H9 (cell line): ENCODE data around the gene GET4. TPM values are rescaled to one million over a fixed set of nuclear protein-coding genes. Genes with fewer than 3 reads are reported as not detected.

ENCODE experiments used
- DNase-seq: peaks from one replicate; pipeline ENCODE4 v3.0.0-alpha.2; 2017
- H2AFZ ChIP-seq: one replicate; pipeline ENCODE4 v1.6.1; 2013; ENCODE audit warnings: mild to moderate bottlenecking, low read length, control low read depth, moderate library complexity
- H2AK5ac ChIP-seq: 2 replicates; pipeline ENCODE4 v1.6.1; 2013; ENCODE audit warnings: low read length, control low read depth, mixed read lengths; ENCODE audit not compliant: insufficient read length
- H2BK120ac ChIP-seq: one replicate; pipeline ENCODE4 v1.6.1; 2013; ENCODE audit warnings: low read depth, mild to moderate bottlenecking, low read length, control low read depth, inconsistent platforms; ENCODE audit not compliant: poor library complexity, severe bottlenecking
- H2BK12ac ChIP-seq: 2 replicates; pipeline ENCODE4 v1.6.1; 2013; ENCODE audit warnings: low read length, control low read depth, mixed read lengths, low read depth; ENCODE audit not compliant: insufficient read length
- H2BK15ac ChIP-seq: 2 replicates; pipeline ENCODE4 v1.6.1; 2013; ENCODE audit warnings: low read depth, low read length, control low read depth
- H2BK20ac ChIP-seq: one replicate; pipeline ENCODE4 v1.6.1; 2013; ENCODE audit warnings: low read depth, mild to moderate bottlenecking, low read length, control low read depth, inconsistent platforms; ENCODE audit not compliant: poor library complexity, severe bottlenecking
- H2BK5ac ChIP-seq: 2 replicates; pipeline ENCODE4 v1.6.1; 2013; ENCODE audit warnings: low read length, control low read depth, mixed read lengths; ENCODE audit not compliant: insufficient read length
- H3K14ac ChIP-seq: 2 replicates; pipeline ENCODE4 v1.6.1; 2013; ENCODE audit warnings: low read length, control low read depth; ENCODE audit not compliant: insufficient read depth
- H3K18ac ChIP-seq: 2 replicates; pipeline ENCODE4 v1.6.1; 2013; ENCODE audit warnings: low read depth, mild to moderate bottlenecking, mixed read lengths, low read length, control low read depth; ENCODE audit not compliant: insufficient read length
- H3K23ac ChIP-seq: 2 replicates; pipeline ENCODE4 v1.6.1; 2013; ENCODE audit warnings: low read length, control low read depth, mixed read lengths, low read depth; ENCODE audit not compliant: insufficient read length
- H3K23me2 ChIP-seq: 2 replicates; pipeline ENCODE4 v1.6.1; 2013; ENCODE audit warnings: low read depth, mild to moderate bottlenecking, mixed read lengths, low read length, control low read depth; ENCODE audit not compliant: insufficient read length, poor library complexity, severe bottlenecking
- H3K27ac ChIP-seq: 2 replicates; pipeline ENCODE4 v1.5.1; 2013; ENCODE audit warnings: low read length, control low read depth, mixed read lengths, low read depth; ENCODE audit not compliant: insufficient read length
- H3K27me3 ChIP-seq: 2 replicates; pipeline ENCODE4 v1.6.1; 2013; ENCODE audit warnings: low read length, control low read depth, inconsistent platforms; ENCODE audit not compliant: insufficient read depth
- H3K4ac ChIP-seq: 2 replicates; pipeline ENCODE4 v1.6.1; 2013; ENCODE audit warnings: low read depth, mild to moderate bottlenecking, control low read depth, inconsistent platforms, low read length, moderate library complexity
- H3K4me1 ChIP-seq: 2 replicates; pipeline ENCODE4 v1.6.1; 2013; ENCODE audit warnings: low read length, control low read depth, inconsistent platforms; ENCODE audit not compliant: insufficient read depth
- H3K4me2 ChIP-seq: 2 replicates; pipeline ENCODE4 v1.6.1; 2013; ENCODE audit warnings: low read length, control low read depth, mixed read lengths; ENCODE audit not compliant: insufficient read length, insufficient read depth
- H3K56ac ChIP-seq: 2 replicates; pipeline ENCODE4 v1.6.1; 2013; ENCODE audit warnings: low read depth, mild to moderate bottlenecking, mixed read lengths, low read length, control low read depth; ENCODE audit not compliant: insufficient read length
- H3K79me1 ChIP-seq: 2 replicates; pipeline ENCODE4 v1.6.1; 2013; ENCODE audit warnings: low read depth, mild to moderate bottlenecking, moderate library complexity, low read length, control low read depth, inconsistent platforms; ENCODE audit not compliant: insufficient read depth, poor library complexity, severe bottlenecking
- H3K79me2 ChIP-seq: 2 replicates; pipeline ENCODE4 v1.6.1; 2013; ENCODE audit warnings: low read length, control low read depth, inconsistent platforms; ENCODE audit not compliant: insufficient read depth
- H3K9ac ChIP-seq: 2 replicates; pipeline ENCODE4 v1.6.1; 2013; ENCODE audit warnings: low read length, control low read depth, mixed read lengths; ENCODE audit not compliant: insufficient read length; ENCODE audit errors: extremely low read depth
- H3K9me3 ChIP-seq: one replicate; pipeline ENCODE4 v1.6.1; 2013; ENCODE audit warnings: low read depth, low read length, inconsistent platforms; ENCODE audit not compliant: control insufficient read depth
- H3T11ph ChIP-seq: one replicate; pipeline ENCODE4 v1.6.1; 2013; ENCODE audit warnings: mild to moderate bottlenecking, low read length, control low read depth, inconsistent platforms
- H4K20me1 ChIP-seq: one replicate; pipeline ENCODE4 v1.6.1; 2013; ENCODE audit not compliant: control insufficient read depth, insufficient read length, insufficient read depth
- H4K5ac ChIP-seq: 2 replicates; pipeline ENCODE4 v1.6.1; 2013; ENCODE audit warnings: low read depth, mild to moderate bottlenecking, mixed read lengths, low read length, control low read depth; ENCODE audit not compliant: insufficient read length
- H4K8ac ChIP-seq: replicated peaks from 2 replicates; pipeline ENCODE4 v1.6.1; 2013; ENCODE audit warnings: low read length, control low read depth, mixed read lengths, low read depth; ENCODE audit not compliant: insufficient read length
- H4K91ac ChIP-seq: 2 replicates; pipeline ENCODE4 v1.6.1; 2013; ENCODE audit warnings: low read depth, mild to moderate bottlenecking, moderate library complexity, mixed read lengths, low read length, control low read depth; ENCODE audit not compliant: insufficient read length
- H3K27ac Mint-ChIP-seq, 3 experiments: 2 replicates in 2 of 3; 3 replicates in 1 of 3; pipeline ENCODE4 v1.8.0; 2020 to 2021; ENCODE audit warnings: mixed read lengths in 3 of 3, mild to moderate bottlenecking in 1 of 3, moderate library complexity in 1 of 3
- H3K27me3 Mint-ChIP-seq: 2 replicates; pipeline ENCODE4 v1.8.0; 2021; ENCODE audit warnings: low read depth, mild to moderate bottlenecking, moderate library complexity, mixed read lengths
- H3K36me3 Mint-ChIP-seq, 3 experiments: 2 replicates in 2 of 3; 3 replicates in 1 of 3; pipeline ENCODE4 v1.8.0; 2020 to 2021; ENCODE audit warnings: low read depth in 3 of 3, mixed read lengths in 3 of 3; ENCODE audit not compliant: insufficient read depth in 1 of 3
- H3K4me1 Mint-ChIP-seq, 2 experiments: 2 replicates each; pipeline ENCODE4 v1.8.0; 2020; ENCODE audit warnings: mixed read lengths in 2 of 2
- H3K4me3 Mint-ChIP-seq, 2 experiments: 2 replicates in 1 of 2; 3 replicates in 1 of 2; pipeline ENCODE4 v1.8.0; 2020 to 2021; ENCODE audit warnings: mild to moderate bottlenecking in 2 of 2, mixed read lengths in 2 of 2, moderate library complexity in 1 of 2
- H3K9me3 Mint-ChIP-seq, 2 experiments: 2 replicates in 1 of 2; 3 replicates in 1 of 2; pipeline ENCODE4 v1.8.0; 2020; ENCODE audit warnings: mild to moderate bottlenecking in 2 of 2, mixed read lengths in 2 of 2, moderate library complexity in 1 of 2
- CTCF ChIP-seq: fragments of 200-600 bp; sonication (generic); conservative IDR thresholded peaks from 3 replicates; pipeline ENCODE4 v1.8.0; 2021; ENCODE audit warnings: antibody characterized with exemption, mild to moderate bottlenecking
- WGBS: extraction: QIAGEN DNeasy Blood & Tissue Kit; methylation state at CpG from one replicate; pipeline ENCODE4 v1.1.7; 2013; ENCODE audit warnings: missing lambda C conversion rate, low lambda C conversion rate, mixed read lengths; ENCODE audit not compliant: insufficient read length; ENCODE audit errors: extremely low coverage; 5-methylcytosine and 5-hydroxymethylcytosine counted together
- total RNA-seq: library from RNA; stranded (reverse); gene quantifications from 2 replicates; pipeline ENCODE4 v1.2.1, GENCODE V29; 2021

GET4 gene
- total RNA-seq, 1 experiment from 2014 or later = 70.2 TPM

GRCh38 chr7:885261-885892, 9.0 kb downstream of the GET4 start:
- no peaks in the 10 kb centered on the region for H3K27me3 Mint-ChIP-seq
- peaks cover 0 to 3% of the 10 kb centered on the region in 2 experiments; a peak in 1 of 5 replicates for H3K9me3 Mint-ChIP-seq
- H4K5ac ChIP-seq = no peak overlapping the region
- H4K20me1 ChIP-seq = no peaks in the 10 kb centered on the region
- no peak overlapping the region for H2AFZ ChIP-seq
- no peaks in the 10 kb centered on the region for H3K27me3 ChIP-seq
- H3K9me3 ChIP-seq = no peaks in the 10 kb centered on the region
- H2BK15ac ChIP-seq = no peak overlapping the region
- H2BK120ac ChIP-seq = no peak overlapping the region
- no peak overlapping the region for H3K9ac ChIP-seq
- H3K4me1 Mint-ChIP-seq = peaks cover 2 to 6% of the 10 kb centered on the region in 2 experiments; a peak in 1 of 4 replicates
- no peak overlapping the region for H2BK20ac ChIP-seq
- H3K79me1 ChIP-seq = peaks cover 9% of the 10 kb centered on the region
- peaks cover 16 to 33% (median 27%) of the 10 kb centered on the region in 3 experiments for H3K36me3 Mint-ChIP-seq
- H3K27ac ChIP-seq = no peak overlapping the region
- no peak overlapping the region for H3K4me2 ChIP-seq
- H3K23me2 ChIP-seq = no peaks in the 10 kb centered on the region
- no peak for TF ChIP-seq CTCF
- H2BK12ac ChIP-seq = no peak overlapping the region
- no peak overlapping the region; a peak in 1 of 7 replicates for H3K27ac Mint-ChIP-seq
- no peak overlapping the region for H4K91ac ChIP-seq
- H3K4me3 Mint-ChIP-seq = no peak overlapping the region
- no peak overlapping the region for H3T11ph ChIP-seq
- H4K8ac ChIP-seq = no peak overlapping the region
- H3K79me2 ChIP-seq = peaks cover 39% of the 10 kb centered on the region; the same call in 1 of the 2 replicates
- no peak overlapping the region for H2BK5ac ChIP-seq
- no peak overlapping the region for H3K56ac ChIP-seq
- no peak for DNase-seq
- no peaks in the 10 kb centered on the region for H3K4me1 ChIP-seq
- H3K23ac ChIP-seq = no peak overlapping the region
- WGBS = no CpG with 5 or more reads among the region's 25 CpGs
- no peak overlapping the region for H3K4ac ChIP-seq
- no peak overlapping the region for H3K14ac ChIP-seq
- no peak overlapping the region for H2AK5ac ChIP-seq
- no peak overlapping the region for H3K18ac ChIP-seq
